OCI-LY1 (cell line): ENCODE results near the gene ACY1.

Experiments
- EZH2 ChIP-seq: fragments of 200-600 bp; sonication (generic), shearing (Covaris generic); IDR thresholded peaks from 2 replicates; pipeline ENCODE4 v1.8.0; 2017; ENCODE audit warnings: borderline replicate concordance, mixed run types, mild to moderate bottlenecking, antibody characterized with exemption, low read length, moderate library complexity, mixed read lengths
- TF ChIP-seq, protein P1 (sequence below): fragments of 200-600 bp; sonication (generic), shearing (Covaris generic); IDR thresholded peaks from 2 replicates; pipeline ENCODE4 v1.5.1; 2017; ENCODE audit warnings: mild to moderate bottlenecking, antibody characterized with exemption, low read length, moderate library complexity, mixed read lengths

DNA sequence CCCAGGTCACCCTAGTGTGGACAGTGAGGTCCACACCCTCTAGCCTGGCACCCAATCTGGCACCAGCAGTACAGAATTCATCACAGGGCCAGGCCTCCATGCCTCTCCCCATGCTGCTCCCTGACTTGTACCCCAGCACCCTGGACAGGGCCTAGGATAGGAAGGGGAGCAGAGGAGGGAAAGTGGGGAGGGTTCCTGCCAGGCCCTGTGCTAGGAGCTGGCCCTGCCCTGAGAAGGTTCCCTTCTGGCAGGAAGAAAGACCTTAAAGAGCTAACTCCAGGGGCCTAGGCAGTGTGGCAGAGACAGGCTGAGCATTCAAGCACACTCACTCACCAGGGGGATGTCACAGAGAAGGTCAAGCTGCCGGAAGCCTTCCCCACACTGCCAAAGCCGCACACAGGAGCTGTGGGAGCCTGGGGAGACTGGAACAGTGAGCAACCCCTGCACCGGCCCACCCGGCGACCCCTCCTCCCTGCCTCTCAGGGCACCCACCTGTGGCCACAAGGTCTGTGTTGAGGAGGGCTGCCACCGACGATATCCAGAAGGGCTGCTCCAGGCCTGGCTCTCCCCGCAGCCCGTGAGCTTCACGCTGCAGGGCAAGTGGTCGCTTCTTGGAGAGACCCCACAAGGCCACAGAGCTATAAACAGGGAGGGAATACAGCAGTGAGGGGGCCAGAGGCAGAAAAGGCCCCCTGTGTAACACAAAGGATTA lies 49.0 kb upstream of the ACY1 start:
- TF ChIP-seq, protein P1, sequence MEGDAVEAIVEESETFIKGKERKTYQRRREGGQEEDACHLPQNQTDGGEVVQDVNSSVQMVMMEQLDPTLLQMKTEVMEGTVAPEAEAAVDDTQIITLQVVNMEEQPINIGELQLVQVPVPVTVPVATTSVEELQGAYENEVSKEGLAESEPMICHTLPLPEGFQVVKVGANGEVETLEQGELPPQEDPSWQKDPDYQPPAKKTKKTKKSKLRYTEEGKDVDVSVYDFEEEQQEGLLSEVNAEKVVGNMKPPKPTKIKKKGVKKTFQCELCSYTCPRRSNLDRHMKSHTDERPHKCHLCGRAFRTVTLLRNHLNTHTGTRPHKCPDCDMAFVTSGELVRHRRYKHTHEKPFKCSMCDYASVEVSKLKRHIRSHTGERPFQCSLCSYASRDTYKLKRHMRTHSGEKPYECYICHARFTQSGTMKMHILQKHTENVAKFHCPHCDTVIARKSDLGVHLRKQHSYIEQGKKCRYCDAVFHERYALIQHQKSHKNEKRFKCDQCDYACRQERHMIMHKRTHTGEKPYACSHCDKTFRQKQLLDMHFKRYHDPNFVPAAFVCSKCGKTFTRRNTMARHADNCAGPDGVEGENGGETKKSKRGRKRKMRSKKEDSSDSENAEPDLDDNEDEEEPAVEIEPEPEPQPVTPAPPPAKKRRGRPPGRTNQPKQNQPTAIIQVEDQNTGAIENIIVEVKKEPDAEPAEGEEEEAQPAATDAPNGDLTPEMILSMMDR = no peak
- no peak for TF ChIP-seq EZH2
